ACC112 (cell line): Measurements from ENCODE around the gene GLUL.

Experiments
- H2AFZ ChIP-seq: fragments of 200-600 bp; sonication (generic); one replicate; pipeline ENCODE4 v1.6.0; 2017; ENCODE audit warnings: antibody characterized with exemption, low read length; ENCODE audit not compliant: unreplicated experiment
- H3K27ac ChIP-seq: fragments of 200-600 bp; sonication (generic); 2 replicates; pipeline ENCODE4 v1.5.1; 2014; ENCODE audit warnings: low read depth, mild to moderate bottlenecking, antibody characterized with exemption, low read length, moderate library complexity
- H3K27me3 ChIP-seq: fragments of 200-600 bp; sonication (generic); 2 replicates; pipeline ENCODE4 v1.6.1; 2014; ENCODE audit warnings: mild to moderate bottlenecking, antibody characterized with exemption, low read length, moderate library complexity, mixed read lengths; ENCODE audit not compliant: insufficient read depth
- H3K36me3 ChIP-seq: fragments of 200-600 bp; sonication (generic); 2 replicates; pipeline ENCODE4 v1.6.1; 2016; ENCODE audit warnings: mild to moderate bottlenecking, antibody characterized with exemption, low read length, moderate library complexity, mixed read lengths; ENCODE audit not compliant: insufficient read depth
- H3K4me1 ChIP-seq: fragments of 200-600 bp; sonication (generic); one replicate; pipeline ENCODE4 v1.6.1; 2016; ENCODE audit warnings: low read length, mixed read lengths; ENCODE audit not compliant: insufficient read depth, unreplicated experiment, control insufficient read depth
- H3K4me3 ChIP-seq: fragments of 200-600 bp; sonication (generic); 2 replicates; pipeline ENCODE4 v1.5.1; 2014; ENCODE audit warnings: mild to moderate bottlenecking, low read depth, low read length
- H3K79me2 ChIP-seq: fragments of 200-600 bp; sonication (generic); one replicate; pipeline ENCODE4 v1.6.0; 2016; ENCODE audit warnings: low read length; ENCODE audit not compliant: control insufficient read depth, unreplicated experiment, insufficient read depth

GLUL gene

DNA sequence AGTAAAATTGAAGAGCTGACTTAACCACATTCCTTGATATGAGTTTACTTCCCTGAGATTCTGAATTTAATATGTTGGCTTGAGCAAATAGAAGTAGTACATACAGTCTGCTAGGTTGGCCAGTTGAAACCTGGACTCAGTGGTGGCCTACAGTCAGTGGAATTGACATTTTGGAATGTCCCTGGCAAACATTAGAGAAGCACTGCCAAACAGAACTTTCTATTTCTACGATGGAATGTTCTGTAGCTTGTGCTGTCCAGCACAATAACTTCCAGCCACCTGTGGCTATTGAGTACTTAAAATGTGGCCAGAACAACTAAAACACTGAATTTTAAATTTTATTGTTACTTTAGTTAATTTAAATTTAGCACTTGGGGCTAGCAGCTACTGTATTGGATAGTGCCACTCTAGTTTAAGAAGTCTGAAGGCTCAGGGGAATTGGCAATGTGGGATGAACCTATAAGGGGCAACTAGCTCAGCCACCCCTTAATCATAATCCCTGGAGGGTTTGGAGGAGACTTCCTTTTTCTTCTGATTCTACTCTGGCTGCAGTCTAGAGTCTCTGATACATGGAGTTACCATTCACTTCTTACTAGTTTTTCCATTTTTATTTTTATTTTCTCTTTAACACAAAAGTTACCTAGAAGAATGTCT lies 19.2 kb upstream of the GLUL start:
- no peaks in the 10 kb centered on the region for H3K36me3 ChIP-seq
- H3K27ac ChIP-seq = no peak overlapping the region

DNA sequence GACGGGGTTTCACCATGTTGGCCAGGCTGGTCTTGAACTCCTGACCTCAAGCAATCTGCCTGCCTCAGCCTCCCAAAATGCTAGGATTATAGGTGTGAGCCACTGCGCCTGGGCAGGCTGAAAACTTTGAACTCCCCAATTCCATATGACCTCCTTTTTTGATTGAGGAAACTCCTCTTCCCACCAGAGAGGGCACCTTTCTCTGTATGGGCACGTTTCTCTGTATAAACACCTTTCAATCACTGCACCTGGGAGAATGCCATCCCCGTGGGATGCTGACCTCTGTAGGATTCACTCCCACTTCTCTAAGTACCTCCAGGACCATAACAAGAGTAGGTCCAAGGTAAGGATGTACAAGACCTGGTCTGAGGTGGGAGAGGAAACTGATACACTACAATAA lies 18.5 kb upstream of the GLUL start:
- Histone ChIP-seq H3K27me3 (peaks cover 25% of the 10 kb centered on the region), H3K36me3 (no peaks in the 10 kb centered on the region), H3K4me3 (no peak overlapping the region), H3K4me1 (no peaks in the 10 kb centered on the region), H2AFZ (no peak overlapping the region), H3K27ac (no peak overlapping the region), H3K79me2 (no peaks in the 10 kb centered on the region)

More for the DNA sequence above, 19.2 kb upstream of the GLUL start:
- Histone ChIP-seq H3K79me2 (no peaks in the 10 kb centered on the region), H2AFZ (no peak overlapping the region), H3K4me3 (no peak overlapping the region), H3K27me3 (peaks cover 25% of the 10 kb centered on the region), H3K4me1 (no peaks in the 10 kb centered on the region)

DNA sequence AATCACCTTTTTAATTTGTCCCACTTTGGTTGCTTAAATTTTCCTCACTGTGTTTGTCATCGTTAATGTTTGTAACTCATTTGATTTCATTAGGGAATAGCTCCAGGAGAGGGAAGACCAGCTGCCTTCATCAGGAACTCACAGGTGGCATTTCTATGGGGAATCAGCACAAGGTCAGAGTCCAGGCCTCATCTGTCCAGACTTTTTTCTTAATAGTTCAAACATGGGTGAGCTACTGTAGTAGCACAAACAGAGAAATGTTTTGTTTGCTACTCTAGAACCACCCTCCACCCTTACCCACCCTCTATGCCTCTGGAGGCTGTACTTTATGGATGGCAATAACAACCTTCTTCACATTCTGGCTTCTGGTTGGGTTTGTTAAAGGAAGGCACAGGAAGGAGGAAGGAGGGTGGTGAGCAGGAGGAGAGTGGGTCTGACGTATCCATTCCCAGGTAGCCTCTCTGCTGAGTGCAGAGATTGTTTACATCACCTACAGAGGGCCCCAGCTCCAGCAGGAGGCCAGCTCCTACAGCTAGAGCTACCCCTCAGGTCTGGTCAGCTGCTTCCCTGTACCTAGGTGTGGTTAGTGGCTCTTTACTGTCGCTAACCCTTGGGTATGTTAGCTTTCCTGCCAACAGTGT lies 17.0 kb upstream of the GLUL start:
- no peaks in the 10 kb centered on the region for H3K4me1 ChIP-seq
- H3K27ac ChIP-seq = no peak overlapping the region
- peaks cover 25% of the 10 kb centered on the region for H3K27me3 ChIP-seq
- no peak overlapping the region for H2AFZ ChIP-seq
- no peaks in the 10 kb centered on the region for H3K79me2 ChIP-seq
- no peak overlapping the region for H3K4me3 ChIP-seq
- H3K36me3 ChIP-seq = no peaks in the 10 kb centered on the region

DNA sequence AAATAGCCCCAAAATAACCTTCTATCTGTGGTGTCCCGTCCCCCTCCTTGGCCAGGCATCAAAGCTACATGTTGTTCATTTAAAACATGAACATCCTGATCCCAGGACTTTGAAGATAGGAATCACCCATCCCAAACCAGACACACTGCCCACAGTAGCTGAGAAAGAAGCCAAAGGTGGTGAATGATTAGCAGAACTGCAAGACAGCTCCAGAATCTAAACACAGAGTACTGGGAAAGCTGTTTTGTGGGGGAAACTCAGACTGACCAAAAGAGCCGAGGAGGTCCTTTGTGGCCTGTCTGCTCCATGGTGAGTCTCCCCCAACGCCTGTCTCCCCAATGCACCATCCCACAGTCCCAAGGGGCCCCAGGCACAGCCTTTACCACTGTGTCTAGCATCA lies 16.1 kb upstream of the GLUL start:
- peaks cover 25% of the 10 kb centered on the region for H3K27me3 ChIP-seq
- H3K36me3 ChIP-seq = no peaks in the 10 kb centered on the region
- H3K27ac ChIP-seq = no peak overlapping the region
- no peaks in the 10 kb centered on the region for H3K79me2 ChIP-seq
- H3K4me3 ChIP-seq = no peak overlapping the region
- H2AFZ ChIP-seq = no peak overlapping the region
- no peaks in the 10 kb centered on the region for H3K4me1 ChIP-seq

DNA sequence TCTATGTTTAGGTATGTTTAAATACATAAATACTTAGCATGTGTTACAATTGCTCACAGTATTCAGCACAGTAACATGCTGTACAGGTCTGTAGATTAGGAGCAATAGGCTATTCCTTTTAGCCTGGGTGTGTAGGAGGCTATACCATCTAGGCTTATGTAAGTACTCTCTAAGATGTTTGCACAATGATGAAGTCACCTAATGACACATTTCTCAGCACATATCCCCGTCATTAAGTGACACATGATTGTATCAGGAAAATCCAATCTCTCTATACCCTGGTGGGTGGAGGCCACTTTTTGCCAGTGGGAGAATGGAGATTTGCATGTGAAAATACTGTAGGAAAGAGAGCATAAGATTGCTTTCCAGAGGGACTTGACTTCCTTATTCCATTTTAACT lies 14.4 kb upstream of the GLUL start:
- no peaks in the 10 kb centered on the region for H3K36me3 ChIP-seq
- H3K27me3 ChIP-seq = peaks cover 25% of the 10 kb centered on the region
- H3K4me3 ChIP-seq = no peak overlapping the region
- no peak overlapping the region for H2AFZ ChIP-seq
- no peak overlapping the region for H3K27ac ChIP-seq
- H3K79me2 ChIP-seq = no peaks in the 10 kb centered on the region
- H3K4me1 ChIP-seq = no peaks in the 10 kb centered on the region

GRCh38 chr1:182405578-182405977 lies 14.0 kb upstream of the GLUL start:
- Histone ChIP-seq H3K27ac (no peak overlapping the region), H2AFZ (no peak overlapping the region), H3K79me2 (no peaks in the 10 kb centered on the region), H3K4me1 (no peaks in the 10 kb centered on the region), H3K27me3 (peaks cover 25% of the 10 kb centered on the region), H3K36me3 (no peaks in the 10 kb centered on the region), H3K4me3 (no peak overlapping the region)

DNA sequence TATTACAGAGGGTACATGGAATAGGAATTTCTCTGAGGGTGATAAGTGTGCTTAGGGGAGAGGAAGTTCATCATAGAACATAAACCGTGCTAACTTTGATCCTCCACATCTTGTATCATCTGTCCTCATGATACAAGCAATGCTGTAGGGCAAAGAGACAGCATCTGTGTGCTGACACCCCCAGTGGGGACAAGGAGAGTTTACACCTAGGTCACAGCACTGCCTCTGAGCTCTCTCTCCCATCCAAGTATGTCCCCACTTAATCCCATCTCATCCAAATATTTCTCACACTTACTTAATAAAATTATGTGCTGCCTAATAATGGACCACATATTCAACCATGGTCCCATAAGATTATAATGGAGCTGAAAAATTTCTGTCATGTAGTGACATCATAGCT lies 13.2 kb upstream of the GLUL start:
- Histone ChIP-seq H3K36me3 (no peaks in the 10 kb centered on the region), H3K27ac (no peak overlapping the region), H3K27me3 (peaks cover 25% of the 10 kb centered on the region), H2AFZ (no peak overlapping the region), H3K79me2 (no peaks in the 10 kb centered on the region), H3K4me1 (no peaks in the 10 kb centered on the region), H3K4me3 (no peak overlapping the region)

GRCh38 chr1:182400567-182400966 lies 9.0 kb upstream of the GLUL start, which contains the start of gene TEDDM1:
TEDDM1 (minus strand) TSS chr1:182400667; CDS start chr1:182400485, 182 bp downstream.
- peaks cover 14% of the 10 kb centered on the region for H3K4me1 ChIP-seq
- no peak within 1 kb of the TSS for H3K27ac ChIP-seq
- no peaks in the 10 kb centered on the region for H3K36me3 ChIP-seq
- no peak within 1 kb of the TSS for H2AFZ ChIP-seq
- H3K4me3 ChIP-seq = no peak within 1 kb of the TSS
- H3K79me2 ChIP-seq = no peaks in the 10 kb centered on the region
- no peaks in the 10 kb centered on the region for H3K27me3 ChIP-seq

DNA sequence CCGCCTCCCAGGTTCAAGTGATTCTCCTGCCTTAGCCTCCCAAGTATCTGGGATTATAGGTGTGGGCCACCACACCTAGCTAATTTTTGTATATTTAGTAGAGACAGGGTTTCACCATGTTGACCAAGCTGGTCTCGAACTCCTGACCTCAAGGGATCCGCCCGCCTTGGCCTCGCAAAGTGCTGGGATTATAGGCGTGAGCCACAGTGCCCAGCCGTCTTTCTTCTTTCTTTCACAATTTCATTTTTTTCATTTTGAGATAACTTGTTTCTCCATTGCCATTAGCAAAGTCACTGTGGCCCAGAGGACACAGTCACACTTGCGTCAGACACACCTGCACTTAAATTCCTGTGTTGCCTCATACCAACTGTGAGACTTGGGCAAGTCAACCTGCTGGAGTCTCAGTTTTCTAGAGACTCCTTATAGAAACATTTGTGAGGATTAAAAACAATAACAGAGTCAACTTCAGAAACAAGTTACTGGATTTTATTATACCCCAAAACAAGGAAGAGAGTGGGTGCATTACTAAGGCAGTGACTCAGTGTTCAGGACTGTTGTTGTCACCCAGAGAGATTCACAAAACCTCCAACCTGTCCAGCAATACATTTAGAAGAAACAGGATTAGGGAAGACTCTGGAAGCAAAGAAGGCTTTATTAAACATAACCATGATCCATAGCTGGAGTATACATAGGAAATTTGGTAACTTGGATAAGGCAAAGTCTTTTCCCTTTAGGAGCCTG lies 6.2 kb upstream of the GLUL start:
- Histone ChIP-seq H3K27ac (no peak overlapping the region), H2AFZ (no peak overlapping the region), H3K79me2 (no peaks in the 10 kb centered on the region), H3K4me1 (peaks cover 14% of the 10 kb centered on the region), H3K4me3 (no peak overlapping the region), H3K27me3 (no peaks in the 10 kb centered on the region), H3K36me3 (no peaks in the 10 kb centered on the region)

GRCh38 chr1:182395906-182396305 lies 4.3 kb upstream of the GLUL start:
- H2AFZ ChIP-seq = no peak overlapping the region
- no peak overlapping the region for H3K4me3 ChIP-seq
- no peaks in the 10 kb centered on the region for H3K27me3 ChIP-seq
- no peaks in the 10 kb centered on the region for H3K36me3 ChIP-seq
- peaks cover 19% of the 10 kb centered on the region for H3K4me1 ChIP-seq
- H3K79me2 ChIP-seq = peaks cover 4% of the 10 kb centered on the region
- H3K27ac ChIP-seq = no peak overlapping the region
